OCI-LY1 (cell line): ENCODE results near the gene CDH23.

Experiments
- H2AFZ ChIP-seq: fragments of 200-600 bp; sonication (generic), shearing (Covaris generic); 2 replicates; pipeline ENCODE4 v1.6.0; 2014; ENCODE audit warnings: antibody characterized with exemption, mild to moderate bottlenecking, low read length
- H3F3A ChIP-seq: fragments of 200-600 bp; sonication (generic), shearing (Covaris generic); 2 replicates; pipeline ENCODE4 v1.6.0; 2014; ENCODE audit warnings: mild to moderate bottlenecking, antibody characterized with exemption, low read length, moderate library complexity; ENCODE audit not compliant: insufficient read depth
- H3K27ac ChIP-seq: fragments of 200-600 bp; sonication (generic); 2 replicates; pipeline ENCODE4 v1.5.1; 2014; ENCODE audit warnings: low read length, mixed run types, mild to moderate bottlenecking, low read depth; ENCODE audit not compliant: poor library complexity, severe bottlenecking
- H3K27me3 ChIP-seq: fragments of 200-600 bp; sonication (generic); 2 replicates; pipeline ENCODE4 v1.6.0; 2014; ENCODE audit warnings: antibody characterized with exemption, mild to moderate bottlenecking, low read length, moderate library complexity; ENCODE audit not compliant: insufficient read depth
- H3K36me3 ChIP-seq: fragments of 200-600 bp; sonication (generic); 2 replicates; pipeline ENCODE4 v1.6.1; 2014; ENCODE audit warnings: mild to moderate bottlenecking, antibody characterized with exemption, low read length, moderate library complexity, mixed read lengths; ENCODE audit not compliant: insufficient read depth
- H3K4me1 ChIP-seq: fragments of 200-600 bp; sonication (generic); 2 replicates; pipeline ENCODE4 v1.5.1; 2014; ENCODE audit warnings: mild to moderate bottlenecking, low read length, moderate library complexity; ENCODE audit not compliant: insufficient read depth, severe bottlenecking
- H3K4me2 ChIP-seq: fragments of 200-600 bp; sonication (generic), shearing (Covaris generic); 2 replicates; pipeline ENCODE4 v1.6.1; 2014; ENCODE audit warnings: low read length
- H3K4me3 ChIP-seq: fragments of 200-600 bp; sonication (generic); 2 replicates; pipeline ENCODE4 v1.5.1; 2014; ENCODE audit warnings: low read length, low read depth, mild to moderate bottlenecking, mixed read lengths; ENCODE audit not compliant: poor library complexity, severe bottlenecking
- H3K79me2 ChIP-seq: fragments of 200-600 bp; shearing (Covaris generic); 2 replicates; pipeline ENCODE4 v1.6.1; 2016; ENCODE audit warnings: mixed run types, low read length, mixed read lengths; ENCODE audit not compliant: insufficient read depth
- H3K9ac ChIP-seq: fragments of 200-600 bp; sonication (generic), shearing (Covaris generic); 2 replicates; pipeline ENCODE4 v1.6.1; 2014; ENCODE audit warnings: mild to moderate bottlenecking, low read length, mixed read lengths
- H3K9me2 ChIP-seq: fragments of 200-600 bp; sonication (generic), shearing (Covaris generic); 2 replicates; pipeline ENCODE4 v1.6.1; 2014; ENCODE audit warnings: low read depth, mild to moderate bottlenecking, low read length, mixed read lengths
- H3K9me3 ChIP-seq: fragments of 200-600 bp; shearing (Covaris generic); 2 replicates; pipeline ENCODE4 v1.6.1; 2014; ENCODE audit warnings: low read length, mixed read lengths
- H4K20me1 ChIP-seq: fragments of 200-600 bp; sonication (generic), shearing (Covaris generic); 2 replicates; pipeline ENCODE4 v1.6.0; 2016; ENCODE audit warnings: mild to moderate bottlenecking, low read length; ENCODE audit not compliant: insufficient read depth
- CTCF ChIP-seq: fragments of 200-600 bp; sonication (generic), shearing (Covaris generic); IDR thresholded peaks from 2 replicates; pipeline ENCODE4 v1.5.1; 2017; ENCODE audit warnings: mild to moderate bottlenecking, antibody characterized with exemption, low read length, moderate library complexity, mixed read lengths
- EZH2 ChIP-seq: fragments of 200-600 bp; sonication (generic), shearing (Covaris generic); IDR thresholded peaks from 2 replicates; pipeline ENCODE4 v1.8.0; 2017; ENCODE audit warnings: borderline replicate concordance, mixed run types, mild to moderate bottlenecking, antibody characterized with exemption, low read length, moderate library complexity, mixed read lengths

CDH23 gene

GRCh38 chr10:71381611-71382010 lies 15.1 kb upstream of the CDH23 start:
- H3K4me1 ChIP-seq, result peaks cover 8% of the 10 kb centered on the region
- H3K27ac ChIP-seq, result no peak overlapping the region
- TF ChIP-seq EZH2 (no peak), CTCF (no peak)

GRCh38 chr10:71382028-71382427 lies 14.7 kb upstream of the CDH23 start:
- TF ChIP-seq EZH2, result no peak
- TF ChIP-seq CTCF, result no peak
- H4K20me1 ChIP-seq, result no peaks in the 10 kb centered on the region
- no peaks in the 10 kb centered on the region for H3K9me3 ChIP-seq
- H3F3A ChIP-seq, result no peaks in the 10 kb centered on the region
- no peak overlapping the region for H3K27ac ChIP-seq
- no peaks in the 10 kb centered on the region for H3K9me2 ChIP-seq
- no peak overlapping the region for H2AFZ ChIP-seq
- H3K36me3 ChIP-seq, result no peaks in the 10 kb centered on the region
- H3K4me2 ChIP-seq, result no peak overlapping the region
- H3K4me1 ChIP-seq, result peaks cover 4% of the 10 kb centered on the region
- H3K4me3 ChIP-seq, result no peak overlapping the region
- H3K27me3 ChIP-seq, result 0 out of 2 replicates have a peak, but pooled peaks cover 6% of the 10 kb centered on the region
- H3K79me2 ChIP-seq, result no peaks in the 10 kb centered on the region
- H3K9ac ChIP-seq, result no peak overlapping the region

More at GRCh38 chr10:71381611-71382010, 15.1 kb upstream of the CDH23 start:
- no peaks in the 10 kb centered on the region for H3K9me3 ChIP-seq
- H3K27me3 ChIP-seq, result 0 out of 2 replicates have a peak, but pooled peaks cover 6% of the 10 kb centered on the region
- no peak overlapping the region for H3K4me3 ChIP-seq
- H3K79me2 ChIP-seq, result no peaks in the 10 kb centered on the region
- no peak overlapping the region for H3K4me2 ChIP-seq
- no peak overlapping the region for H2AFZ ChIP-seq
- no peaks in the 10 kb centered on the region for H3F3A ChIP-seq
- no peak overlapping the region for H3K9ac ChIP-seq
- no peaks in the 10 kb centered on the region for H3K36me3 ChIP-seq
- no peaks in the 10 kb centered on the region for H4K20me1 ChIP-seq
- no peaks in the 10 kb centered on the region for H3K9me2 ChIP-seq

GRCh38 chr10:71382757-71383156 lies 14.0 kb upstream of the CDH23 start:
- no peak overlapping the region for H3K27ac ChIP-seq
- H3K9me2 ChIP-seq, result no peaks in the 10 kb centered on the region
- peaks cover under 1% of the 10 kb centered on the region for H3K4me1 ChIP-seq
- 0 out of 2 replicates have a peak, but pooled peaks cover 6% of the 10 kb centered on the region for H3K27me3 ChIP-seq
- no peaks in the 10 kb centered on the region for H3K79me2 ChIP-seq
- no peak for TF ChIP-seq CTCF
- no peak for TF ChIP-seq EZH2
- no peaks in the 10 kb centered on the region for H4K20me1 ChIP-seq
- no peak overlapping the region for H3K4me2 ChIP-seq
- no peak overlapping the region for H3K4me3 ChIP-seq
- no peaks in the 10 kb centered on the region for H3F3A ChIP-seq
- H3K9me3 ChIP-seq, result no peaks in the 10 kb centered on the region
- H3K9ac ChIP-seq, result no peak overlapping the region
- H2AFZ ChIP-seq, result no peak overlapping the region
- H3K36me3 ChIP-seq, result no peaks in the 10 kb centered on the region
